ENCODE measurements around the gene LITAF. TPM values are rescaled to one million over a fixed set of nuclear protein-coding genes. Genes with fewer than 3 reads are reported as not detected.
A peak's percentile ranks its signal among the peaks of the same experiment; 100 is the strongest.

LITAF gene
- total RNA-seq, 6 donors from 2014 or later = 65.8 to 281 (median 113) TPM

DNA sequence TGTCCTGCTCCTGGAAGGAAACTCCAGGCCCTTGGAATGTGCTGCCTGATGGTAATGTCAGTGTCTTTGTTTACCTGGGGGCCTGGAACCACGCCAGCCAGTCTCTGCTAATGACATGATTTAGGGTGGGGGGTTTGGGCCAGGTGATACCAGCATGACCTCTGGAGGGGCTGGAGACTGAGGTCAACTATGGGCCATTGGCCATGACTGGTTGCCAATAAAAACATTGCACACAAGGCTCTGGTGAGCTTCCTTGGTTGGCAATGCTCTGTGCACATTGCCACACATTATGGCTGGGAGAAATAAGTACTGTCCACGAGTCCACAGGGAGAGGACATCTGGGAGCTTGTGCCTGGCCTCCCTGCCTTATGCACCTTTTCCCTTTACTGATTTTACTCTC, 52.5 kb downstream of the LITAF start:
- DNase-seq = no peak
- peak in 1 of 2 donors; percentile 27 for ATAC-seq (ENCODE audit: low FRiP score in 2 of 2)
- H3K4me1 ChIP-seq = no peaks in the 10 kb centered on the region
- no peaks in the 10 kb centered on the region for H3K9me3 ChIP-seq
- 50 to 67% methylated on average over 2 of the region's 2 CpGs for WGBS, 2 donors
- TF ChIP-seq, protein P1, sequence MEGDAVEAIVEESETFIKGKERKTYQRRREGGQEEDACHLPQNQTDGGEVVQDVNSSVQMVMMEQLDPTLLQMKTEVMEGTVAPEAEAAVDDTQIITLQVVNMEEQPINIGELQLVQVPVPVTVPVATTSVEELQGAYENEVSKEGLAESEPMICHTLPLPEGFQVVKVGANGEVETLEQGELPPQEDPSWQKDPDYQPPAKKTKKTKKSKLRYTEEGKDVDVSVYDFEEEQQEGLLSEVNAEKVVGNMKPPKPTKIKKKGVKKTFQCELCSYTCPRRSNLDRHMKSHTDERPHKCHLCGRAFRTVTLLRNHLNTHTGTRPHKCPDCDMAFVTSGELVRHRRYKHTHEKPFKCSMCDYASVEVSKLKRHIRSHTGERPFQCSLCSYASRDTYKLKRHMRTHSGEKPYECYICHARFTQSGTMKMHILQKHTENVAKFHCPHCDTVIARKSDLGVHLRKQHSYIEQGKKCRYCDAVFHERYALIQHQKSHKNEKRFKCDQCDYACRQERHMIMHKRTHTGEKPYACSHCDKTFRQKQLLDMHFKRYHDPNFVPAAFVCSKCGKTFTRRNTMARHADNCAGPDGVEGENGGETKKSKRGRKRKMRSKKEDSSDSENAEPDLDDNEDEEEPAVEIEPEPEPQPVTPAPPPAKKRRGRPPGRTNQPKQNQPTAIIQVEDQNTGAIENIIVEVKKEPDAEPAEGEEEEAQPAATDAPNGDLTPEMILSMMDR (IDR thresholded peaks at IDR 0.05) = no peak
- TF ChIP-seq POLR2AphosphoS5 (IDR thresholded peaks at IDR 0.05) = no peak
- no peak for TF ChIP-seq POLR2A (IDR thresholded peaks at IDR 0.05)
- no peak for TF ChIP-seq EP300 (IDR thresholded peaks at IDR 0.05)
- no peaks in the 10 kb centered on the region for H3K36me3 ChIP-seq
- H3K4me3 ChIP-seq = no peak overlapping the region
- no peak overlapping the region for H3K27ac ChIP-seq
- no peaks in the 10 kb centered on the region for H3K27me3 ChIP-seq

DNA sequence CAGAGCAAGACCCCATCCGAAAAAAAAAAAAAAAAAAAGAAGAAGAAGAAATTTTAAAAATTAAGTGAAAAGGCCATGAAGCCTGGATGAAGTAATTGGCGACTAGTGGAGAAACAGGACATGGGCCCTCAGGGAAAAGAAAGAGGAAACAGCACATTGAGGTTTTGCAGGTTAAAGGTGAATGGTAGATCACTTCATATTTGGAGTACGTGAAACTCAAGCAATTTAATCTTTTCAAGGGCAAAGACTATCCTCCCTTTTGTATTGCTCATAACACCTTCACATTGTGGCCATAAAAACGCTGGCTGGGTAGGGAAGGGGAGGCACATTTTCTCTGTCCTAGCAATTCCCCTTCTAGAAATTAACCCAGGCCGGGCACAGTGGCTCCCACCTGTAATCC, 53.1 kb downstream of the LITAF start:
- ATAC-seq (ENCODE audit: low FRiP score in 2 of 2) (no peak), DNase-seq (no peak)
- Histone ChIP-seq H3K9me3 (no peaks in the 10 kb centered on the region), H3K36me3 (no peaks in the 10 kb centered on the region), H3K4me3 (no peak overlapping the region), H3K27ac (no peak overlapping the region), H3K27me3 (no peaks in the 10 kb centered on the region), H3K4me1 (no peaks in the 10 kb centered on the region)
- TF ChIP-seq POLR2A (IDR thresholded peaks at IDR 0.05) (no peak), EP300 (IDR thresholded peaks at IDR 0.05) (no peak), POLR2AphosphoS5 (IDR thresholded peaks at IDR 0.05) (no peak)
- TF ChIP-seq, protein P1 (IDR thresholded peaks at IDR 0.05) = no peak
- 85 to 87% methylated on average over 5 of the region's 5 CpGs for WGBS, 2 donors

DNA sequence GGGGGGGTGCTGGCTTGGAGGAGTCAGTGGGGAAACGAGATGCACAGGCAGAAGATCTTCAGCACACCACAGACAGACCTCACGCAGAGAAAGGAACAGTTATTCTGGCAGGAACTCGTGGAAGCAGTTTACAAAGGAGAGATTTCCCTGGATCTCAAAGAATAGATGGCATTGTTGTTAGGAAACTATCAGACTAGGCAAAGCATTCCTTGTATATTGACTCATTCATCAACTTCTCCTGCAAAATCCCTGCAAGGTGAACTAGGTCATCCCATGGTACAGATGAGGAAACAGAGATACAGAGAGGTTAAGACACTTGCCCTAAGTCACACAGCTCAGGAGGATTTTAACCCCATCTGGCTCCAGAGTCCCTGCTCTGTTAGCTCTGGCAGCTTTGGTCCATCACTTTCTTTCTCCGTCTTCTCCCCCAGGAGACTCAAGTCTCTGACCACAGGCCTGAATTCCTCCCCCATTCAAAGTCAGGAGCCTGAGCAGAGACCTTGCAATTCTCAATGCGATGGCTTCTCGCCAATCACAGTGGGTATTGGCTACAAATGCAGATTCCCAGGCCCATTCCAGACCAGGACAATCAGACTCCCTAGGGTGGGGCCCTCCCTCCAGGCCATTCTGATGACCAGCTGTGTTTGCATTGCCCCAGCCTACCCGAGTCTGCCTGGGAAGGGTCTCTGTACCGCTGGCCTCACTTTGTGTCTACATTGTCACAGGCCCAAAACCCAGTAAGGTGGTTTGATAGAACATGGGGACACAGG, 56.4 kb downstream of the LITAF start:
- Histone ChIP-seq H3K4me1 (no peaks in the 10 kb centered on the region), H3K4me3 (no peak overlapping the region), H3K27ac (no peak overlapping the region), H3K9me3 (no peaks in the 10 kb centered on the region), H3K27me3 (no peaks in the 10 kb centered on the region), H3K36me3 (no peaks in the 10 kb centered on the region)
- no peak for TF ChIP-seq POLR2AphosphoS5 (IDR thresholded peaks at IDR 0.05)
- TF ChIP-seq POLR2A (IDR thresholded peaks at IDR 0.05) = no peak
- TF ChIP-seq, protein P1 (IDR thresholded peaks at IDR 0.05) = no peak
- no peak for TF ChIP-seq EP300 (IDR thresholded peaks at IDR 0.05)
- no peak for ATAC-seq (ENCODE audit: low FRiP score in 2 of 2)
- 72 to 84% methylated on average over 6 to 8 of the region's 8 CpGs for WGBS, 2 donors
- DNase-seq = no peak

DNA sequence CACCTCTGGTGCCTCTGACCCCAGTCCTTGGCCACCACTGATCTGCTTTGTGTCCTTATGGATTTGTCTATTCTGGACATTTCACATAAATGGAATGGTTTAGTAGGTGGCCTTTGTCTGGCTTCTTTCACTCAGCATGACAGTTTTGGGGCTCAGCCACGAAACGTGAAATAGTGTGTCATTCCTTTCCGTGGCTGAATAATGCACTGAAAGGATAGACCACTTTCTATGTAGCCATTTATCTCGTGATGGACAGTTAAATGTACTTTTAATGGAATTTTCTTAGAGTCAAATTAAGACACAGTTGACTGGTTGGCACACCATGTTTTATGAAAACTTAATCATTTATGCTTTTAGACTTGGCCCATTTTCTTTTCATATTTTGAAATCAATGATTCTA, 57.4 kb downstream of the LITAF start:
- Histone ChIP-seq H3K9me3 (no peaks in the 10 kb centered on the region), H3K27me3 (no peaks in the 10 kb centered on the region), H3K4me1 (no peaks in the 10 kb centered on the region), H3K4me3 (no peak overlapping the region), H3K27ac (no peak overlapping the region), H3K36me3 (no peaks in the 10 kb centered on the region)
- WGBS, 2 donors = 63 to 79% methylated on average over 4 of the region's 4 CpGs
- TF ChIP-seq POLR2A (IDR thresholded peaks at IDR 0.05) (no peak), EP300 (IDR thresholded peaks at IDR 0.05) (no peak)
- DNase-seq (no peak), ATAC-seq (ENCODE audit: low FRiP score in 2 of 2) (no peak)

DNA sequence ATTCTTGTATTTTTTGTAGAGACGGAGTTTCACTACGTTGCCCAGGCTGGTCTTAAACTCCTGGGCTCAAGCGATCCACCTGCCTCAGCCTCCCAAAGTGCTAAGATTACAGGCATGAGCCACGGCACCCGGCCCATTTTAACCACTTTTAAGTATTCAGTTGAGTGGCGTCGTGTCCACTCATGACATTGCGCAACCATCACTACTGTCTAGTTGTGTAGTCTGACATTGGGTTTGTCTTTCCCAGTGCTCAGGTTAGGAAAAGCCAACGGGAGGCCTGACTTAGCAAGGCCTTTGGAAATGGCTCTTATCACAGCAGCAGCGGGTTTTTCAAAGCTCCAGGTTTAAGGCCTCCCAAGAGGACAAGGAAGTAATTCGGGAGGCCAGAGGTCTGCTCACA, 58.7 kb downstream of the LITAF start:
- ATAC-seq (ENCODE audit: low FRiP score in 2 of 2) = no peak
- H3K27ac ChIP-seq = no peak overlapping the region

More for the DNA sequence above, 58.7 kb downstream of the LITAF start:
- Histone ChIP-seq H3K4me1 (no peaks in the 10 kb centered on the region), H3K27me3 (no peaks in the 10 kb centered on the region), H3K4me3 (no peak overlapping the region), H3K9me3 (no peaks in the 10 kb centered on the region), H3K36me3 (no peaks in the 10 kb centered on the region)
- TF ChIP-seq EP300 (IDR thresholded peaks at IDR 0.05) = no peak
- peak in 1 of 2 donors; percentile 69 for DNase-seq
- 58 to 77% methylated on average over 11 of the region's 11 CpGs for WGBS, 2 donors
